ENCODE data around the gene GNG7.
"Not testable (repeated sequence)": the region's sequence is repeated elsewhere in the genome, so short reads cannot be mapped to it uniquely, and the experiment has no call there.

Gene GNG7

DNA sequence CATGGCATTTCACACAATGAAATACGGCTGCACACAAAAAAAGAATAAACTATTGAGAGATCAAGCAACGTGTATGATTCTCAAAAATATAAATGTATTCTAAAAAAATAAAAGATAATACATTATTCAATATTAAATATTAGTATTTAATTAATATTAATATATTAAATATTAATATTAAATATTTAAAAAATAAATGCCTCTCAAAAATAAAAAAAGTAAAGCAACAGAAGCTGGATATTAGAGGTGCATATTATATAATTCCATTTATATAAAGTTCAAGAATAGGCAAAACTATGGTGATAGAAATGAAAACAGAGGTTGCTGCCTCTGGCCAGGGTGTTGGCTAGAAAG is 169.4 kb downstream of the GNG7 start:
- DNase-seq (no peak), ATAC-seq (no peak)
- H3K4me1 Mint-ChIP-seq = peaks cover 28% of the 10 kb centered on the region
- H3K4me3 Mint-ChIP-seq = no peak overlapping the region
- no peaks in the 10 kb centered on the region for H3K27me3 Mint-ChIP-seq
- no peak overlapping the region for H3K27ac Mint-ChIP-seq
- no peaks in the 10 kb centered on the region for H3K9me3 Mint-ChIP-seq
- H3K36me3 Mint-ChIP-seq (ENCODE audit: low read depth) = no peaks in the 10 kb centered on the region

- H3K9me3 Mint-ChIP-seq = no peaks in the 10 kb centered on the region
Observed at GRCh38 chr19:2532252-2533071, 170.0 kb downstream of the GNG7 start.

GRCh38 chr19:2529942-2530341 is 172.6 kb downstream of the GNG7 start:
- not testable (repeated sequence) for DNase-seq; H3K4me3 Mint-ChIP-seq; ATAC-seq; H3K9me3 Mint-ChIP-seq; H3K36me3 Mint-ChIP-seq (ENCODE audit: low read depth); H3K27ac Mint-ChIP-seq; H3K27me3 Mint-ChIP-seq
- H3K4me1 Mint-ChIP-seq = peaks cover 20% of the 10 kb centered on the region

More at GRCh38 chr19:2532252-2533071, 170.0 kb downstream of the GNG7 start:
- DNase-seq (no peak), ATAC-seq (no peak)
- H3K27me3 Mint-ChIP-seq = no peaks in the 10 kb centered on the region
- H3K4me1 Mint-ChIP-seq = peaks cover 23% of the 10 kb centered on the region
- H3K36me3 Mint-ChIP-seq (ENCODE audit: low read depth) = no peaks in the 10 kb centered on the region
- H3K4me3 Mint-ChIP-seq = no peak overlapping the region
- H3K27ac Mint-ChIP-seq = no peak overlapping the region

GRCh38 chr19:2529473-2529918 is 173.0 kb downstream of the GNG7 start:
- Mint-ChIP-seq H3K36me3 (ENCODE audit: low read depth) (no peaks in the 10 kb centered on the region), H3K27me3 (no peaks in the 10 kb centered on the region)
- no peak for DNase-seq

DNA sequence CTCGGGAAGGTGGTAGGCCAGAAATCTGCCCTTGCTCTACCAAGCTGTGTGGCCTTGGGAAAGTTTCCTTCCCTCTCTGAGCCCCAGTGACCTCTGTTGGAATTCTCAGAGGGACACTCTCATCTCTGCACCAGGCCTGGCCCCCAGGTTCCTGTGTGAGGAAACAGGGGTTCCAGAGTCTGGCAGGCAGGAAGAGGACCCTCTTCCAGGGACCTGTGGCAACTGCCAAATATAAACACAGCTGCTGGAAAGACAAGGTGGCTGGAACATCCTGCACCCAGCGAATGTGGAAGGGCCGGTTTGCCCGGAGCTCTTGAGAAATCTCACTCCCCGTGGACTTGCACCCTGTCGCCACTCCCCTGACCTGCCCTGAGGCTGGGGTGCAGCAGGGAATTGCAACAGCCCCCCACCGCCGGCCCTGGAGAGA is 173.8 kb downstream of the GNG7 start:
- Mint-ChIP-seq H3K4me1 (peaks cover 8% of the 10 kb centered on the region), H3K27me3 (no peaks in the 10 kb centered on the region), H3K27ac (no peak overlapping the region), H3K4me3 (no peak overlapping the region), H3K9me3 (no peaks in the 10 kb centered on the region), H3K36me3 (ENCODE audit: low read depth) (no peaks in the 10 kb centered on the region)
- no peak for ATAC-seq
- no peak for DNase-seq

More at GRCh38 chr19:2529473-2529918, 173.0 kb downstream of the GNG7 start:
- ATAC-seq = no peak
- H3K4me3 Mint-ChIP-seq = no peak overlapping the region
- H3K4me1 Mint-ChIP-seq = peaks cover 16% of the 10 kb centered on the region
- no peaks in the 10 kb centered on the region for H3K9me3 Mint-ChIP-seq
- H3K27ac Mint-ChIP-seq = no peak overlapping the region

GRCh38 chr19:2527686-2528085 is 174.8 kb downstream of the GNG7 start:
- no peaks in the 10 kb centered on the region for H3K9me3 Mint-ChIP-seq
- no peak overlapping the region for H3K27ac Mint-ChIP-seq
- no peak for ATAC-seq
- H3K27me3 Mint-ChIP-seq = no peaks in the 10 kb centered on the region
- H3K4me1 Mint-ChIP-seq = peaks cover 3% of the 10 kb centered on the region
- no peak for DNase-seq
- H3K36me3 Mint-ChIP-seq (ENCODE audit: low read depth) = no peaks in the 10 kb centered on the region
- H3K4me3 Mint-ChIP-seq = no peak overlapping the region

DNA sequence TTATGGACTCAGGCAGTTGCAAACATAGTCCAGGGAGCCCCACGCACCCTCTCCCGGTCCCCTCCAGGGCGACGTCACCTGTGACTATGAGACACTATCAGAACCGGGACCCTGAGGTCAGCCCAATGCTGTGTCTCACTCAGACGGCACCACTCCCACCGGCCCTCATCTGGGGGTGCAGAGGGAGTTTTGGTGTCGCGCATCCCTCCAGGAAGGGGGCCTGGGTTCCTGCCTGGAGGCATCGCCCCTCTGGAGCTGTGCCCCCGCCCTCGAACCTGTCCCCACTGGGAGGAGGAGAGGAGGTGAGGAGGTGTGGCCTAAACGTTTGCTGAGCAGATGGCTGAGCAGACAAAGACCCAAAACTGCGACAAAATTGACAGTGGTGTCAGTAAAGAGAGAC is 175.3 kb downstream of the GNG7 start:
- Mint-ChIP-seq H3K4me3 (no peak overlapping the region), H3K9me3 (no peaks in the 10 kb centered on the region), H3K27me3 (no peaks in the 10 kb centered on the region), H3K4me1 (peaks cover 2% of the 10 kb centered on the region), H3K27ac (no peak overlapping the region), H3K36me3 (ENCODE audit: low read depth) (no peaks in the 10 kb centered on the region)
- no peak for ATAC-seq
- DNase-seq = no peak

- Mint-ChIP-seq H3K36me3 (ENCODE audit: low read depth) (no peaks in the 10 kb centered on the region), H3K27ac (no peak overlapping the region)
- no peak for DNase-seq
Observed at GRCh38 chr19:2524840-2525723, 177.4 kb downstream of the GNG7 start.

DNA sequence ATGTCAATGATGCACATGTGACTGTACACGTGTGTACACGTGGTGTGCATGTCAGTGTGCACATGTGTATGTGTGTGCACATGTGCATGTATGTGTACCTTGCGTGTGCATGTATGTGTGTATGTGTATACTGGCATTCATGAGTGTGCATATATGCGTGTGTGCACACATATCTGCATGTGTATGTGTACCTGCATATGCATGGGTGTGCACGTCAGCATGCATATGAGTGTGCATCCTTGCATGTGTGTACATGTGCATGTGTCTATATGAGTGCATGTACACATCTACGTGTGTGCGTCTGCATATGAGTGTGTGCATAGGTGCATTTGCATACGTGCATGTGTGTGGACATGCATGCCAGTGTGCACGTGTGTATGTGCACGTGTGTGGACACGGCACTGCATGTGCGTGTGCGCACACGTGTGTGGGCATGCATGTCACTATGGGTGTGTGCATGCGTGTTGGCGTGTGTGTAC is 178.1 kb downstream of the GNG7 start:
- DNase-seq (no peak), ATAC-seq (no peak)
- no peak overlapping the region for H3K27ac Mint-ChIP-seq
- no peaks in the 10 kb centered on the region for H3K9me3 Mint-ChIP-seq
- H3K27me3 Mint-ChIP-seq = no peaks in the 10 kb centered on the region
- peaks cover 2% of the 10 kb centered on the region for H3K4me1 Mint-ChIP-seq
- no peaks in the 10 kb centered on the region for H3K36me3 Mint-ChIP-seq (ENCODE audit: low read depth)
- no peak overlapping the region for H3K4me3 Mint-ChIP-seq

More at GRCh38 chr19:2524840-2525723, 177.4 kb downstream of the GNG7 start:
- peaks cover 2% of the 10 kb centered on the region for H3K4me1 Mint-ChIP-seq
- ATAC-seq = no peak
- H3K4me3 Mint-ChIP-seq = no peak overlapping the region
- no peaks in the 10 kb centered on the region for H3K9me3 Mint-ChIP-seq
- H3K27me3 Mint-ChIP-seq = no peaks in the 10 kb centered on the region

DNA sequence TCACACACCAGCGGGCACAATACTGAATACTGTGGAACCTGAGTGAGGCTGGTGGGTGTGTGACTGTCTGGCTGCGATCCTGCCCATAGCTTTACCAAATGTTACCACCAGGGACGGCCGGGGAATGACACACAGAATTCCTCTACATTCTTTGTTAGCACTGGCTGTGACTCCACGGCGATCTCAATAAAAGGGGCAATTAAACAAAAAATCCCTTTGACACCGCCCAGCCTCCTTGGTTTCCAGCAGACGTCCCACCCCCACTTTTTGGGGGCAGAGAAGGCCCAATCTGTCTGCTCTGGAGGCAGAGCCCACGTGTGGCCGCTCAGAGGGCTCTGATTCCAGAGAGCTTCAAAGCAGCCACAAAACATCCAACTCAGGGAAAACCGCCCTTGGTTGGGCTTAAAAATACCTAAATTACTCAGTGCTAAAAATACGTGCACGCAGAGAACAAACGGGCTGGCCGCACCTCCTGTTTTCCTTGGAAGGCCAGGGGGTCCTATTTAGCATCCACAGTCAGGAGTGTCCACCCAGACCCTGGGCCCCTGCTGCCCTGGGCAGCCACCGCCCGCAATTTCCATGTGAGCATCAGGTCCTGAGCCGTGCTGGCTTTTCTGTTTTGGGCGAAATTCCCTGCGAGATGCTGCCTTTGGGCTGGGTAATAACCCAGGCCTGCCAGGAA is 178.7 kb downstream of the GNG7 start:
- ATAC-seq (no peak), DNase-seq (no peak)
- no peak overlapping the region for H3K27ac Mint-ChIP-seq
- no peaks in the 10 kb centered on the region for H3K36me3 Mint-ChIP-seq (ENCODE audit: low read depth)
- H3K9me3 Mint-ChIP-seq = no peaks in the 10 kb centered on the region
- H3K4me1 Mint-ChIP-seq = peaks cover 2% of the 10 kb centered on the region
- no peak overlapping the region for H3K4me3 Mint-ChIP-seq
- H3K27me3 Mint-ChIP-seq = no peaks in the 10 kb centered on the region

DNA sequence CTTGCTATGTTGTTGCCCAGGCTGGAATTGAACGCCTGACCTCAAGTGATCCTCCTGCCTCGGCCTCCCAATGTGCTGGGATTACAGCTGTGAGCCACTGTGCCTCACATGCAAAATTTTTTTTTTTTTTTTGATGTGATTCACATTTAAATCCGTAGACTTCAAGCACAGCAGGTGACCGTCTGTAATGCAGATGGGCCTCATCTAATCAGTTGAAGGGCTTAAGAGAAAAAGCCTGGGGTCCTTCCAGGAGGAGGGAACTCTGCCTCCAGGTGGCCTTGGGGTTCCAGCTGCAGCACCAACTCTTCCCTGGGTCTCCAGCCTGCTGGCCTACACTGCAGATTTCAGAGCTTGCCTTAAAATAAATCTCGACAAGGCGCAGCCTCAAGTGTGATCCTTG is 183.0 kb downstream of the GNG7 start:
- Mint-ChIP-seq H3K4me3 (no peak overlapping the region), H3K27ac (no peak overlapping the region), H3K9me3 (no peaks in the 10 kb centered on the region), H3K4me1 (peaks cover 10% of the 10 kb centered on the region), H3K36me3 (ENCODE audit: low read depth) (no peaks in the 10 kb centered on the region), H3K27me3 (no peaks in the 10 kb centered on the region)
- DNase-seq (no peak), ATAC-seq (no peak)

- not testable (repeated sequence) for DNase-seq; H3K4me3 Mint-ChIP-seq; H3K36me3 Mint-ChIP-seq (ENCODE audit: low read depth); H3K27ac Mint-ChIP-seq; H3K9me3 Mint-ChIP-seq; H3K27me3 Mint-ChIP-seq; H3K4me1 Mint-ChIP-seq; ATAC-seq
Observed at GRCh38 chr19:2518856-2519255, 183.6 kb downstream of the GNG7 start.

GRCh38 chr19:2517881-2518601 is 184.5 kb downstream of the GNG7 start:
- H3K27ac Mint-ChIP-seq = no peak overlapping the region
- ATAC-seq (peak; percentile 10), DNase-seq (no peak)
- no peaks in the 10 kb centered on the region for H3K36me3 Mint-ChIP-seq (ENCODE audit: low read depth)
- no peaks in the 10 kb centered on the region for H3K9me3 Mint-ChIP-seq
- H3K27me3 Mint-ChIP-seq = no peaks in the 10 kb centered on the region
- peaks cover 10% of the 10 kb centered on the region for H3K4me1 Mint-ChIP-seq
- no peak overlapping the region for H3K4me3 Mint-ChIP-seq

GRCh38 chr19:2516727-2517126 is 185.8 kb downstream of the GNG7 start:
- Mint-ChIP-seq H3K9me3 (no peaks in the 10 kb centered on the region), H3K4me3 (no peak overlapping the region), H3K27ac (no peak overlapping the region), H3K27me3 (no peaks in the 10 kb centered on the region), H3K36me3 (ENCODE audit: low read depth) (no peaks in the 10 kb centered on the region), H3K4me1 (peaks cover 8% of the 10 kb centered on the region)
- ATAC-seq = no peak
- no peak for DNase-seq
